PC-9 (cell line): Measurements from ENCODE around the gene NCF1. TPM values are rescaled to one million over a fixed set of nuclear protein-coding genes. Genes with fewer than 3 reads are reported as not detected.
A peak's percentile ranks its signal among the peaks of the same experiment; 100 is the strongest.
"Not testable (repeated sequence)": the region's sequence is repeated elsewhere in the genome, so short reads cannot be mapped to it uniquely, and the experiment has no call there.

ENCODE experiments used
- BruUV-seq: library from RNA; stranded (reverse); fragments of 400-500 nt; replicated peaks from 2 replicates; lab custom pipeline; 2021; lab: Mats Ljungman, UMichigan
- CTCF ChIA-PET: fragments of 300-600 bp; sonication (Branson Sonifier 250); formaldehyde crosslinking; loops from one replicate; lab custom pipeline; 2022; ENCODE audit warnings: antibody characterized with exemption; lab: Charles Lee
- POLR2A ChIA-PET: fragments of 300-600 bp; sonication (Branson Sonifier 250); formaldehyde crosslinking; loops from one replicate; lab custom pipeline; 2022; ENCODE audit warnings: antibody characterized with exemption; ENCODE audit not compliant: unreplicated experiment; lab: Charles Lee
- DNase-seq, 2 experiments: peaks; one replicate each; pipeline versions ENCODE4 v3.0.0 to v3.0.0-alpha.2; 2015 to 2022; ENCODE audit warnings: mixed read lengths in 1 of 2
- H2AFZ ChIP-seq: fragments of 200-600 bp; sonication (generic); 2 replicates; pipeline ENCODE4 v1.8.1; 2017; ENCODE audit warnings: antibody characterized with exemption
- H3F3A ChIP-seq: fragments of 200-600 bp; sonication (generic); 2 replicates; pipeline ENCODE4 v1.8.1; 2017; ENCODE audit warnings: antibody characterized with exemption, mild to moderate bottlenecking, low read depth; ENCODE audit not compliant: insufficient read depth
- H3K27ac ChIP-seq: fragments of 200-600 bp; sonication (generic); 2 replicates; pipeline ENCODE4 v1.6.1; 2016; ENCODE audit warnings: mixed run types
- H3K27me3 ChIP-seq: fragments of 200-600 bp; sonication (generic); 2 replicates; pipeline ENCODE4 v1.6.1; 2016; ENCODE audit warnings: low read depth, mixed run types; ENCODE audit not compliant: insufficient read depth
- H3K36me3 ChIP-seq: fragments of 200-600 bp; sonication (generic); 2 replicates; pipeline ENCODE4 v1.6.1; 2016; ENCODE audit warnings: low read depth, mixed run types
- H3K4me1 ChIP-seq: fragments of 200-600 bp; sonication (generic); replicated peaks from 2 replicates; pipeline ENCODE4 v1.6.1; 2016; ENCODE audit warnings: mixed run types; ENCODE audit not compliant: insufficient read depth
- H3K4me2 ChIP-seq: fragments of 200-600 bp; sonication (generic); 2 replicates; pipeline ENCODE4 v1.6.1; 2017; ENCODE audit warnings: mixed run types
- H3K4me3 ChIP-seq: fragments of 200-600 bp; sonication (generic); 2 replicates; pipeline ENCODE4 v1.6.1; 2016; ENCODE audit warnings: mixed run types
- H3K79me2 ChIP-seq: fragments of 200-600 bp; sonication (generic); 2 replicates; pipeline ENCODE4 v1.6.1; 2017; ENCODE audit warnings: low read depth, mixed run types
- H3K9me2 ChIP-seq: fragments of 200-600 bp; sonication (generic); 2 replicates; pipeline ENCODE4 v1.8.1; 2017; ENCODE audit warnings: mild to moderate bottlenecking; ENCODE audit not compliant: insufficient read depth
- H3K9me3 ChIP-seq: fragments of 200-600 bp; sonication (generic); 2 replicates; pipeline ENCODE4 v1.8.1; 2016; ENCODE audit warnings: low read depth; ENCODE audit not compliant: insufficient read depth
- H4K20me1 ChIP-seq: fragments of 200-600 bp; sonication (generic); 2 replicates; pipeline ENCODE4 v1.8.1; 2017; ENCODE audit not compliant: insufficient read depth
- intact Hi-C: fragments of 100-400 bp; cut with micrococcal nuclease; formaldehyde crosslinking; loops from one replicate; pipeline ENCODE4 v1.10.0; 2022; ENCODE audit not compliant: unreplicated experiment
- total RNA-seq: library from RNA; stranded (reverse); gene quantifications from 2 replicates; pipeline ENCODE4 v1.2.3, GENCODE V29; 2021

NCF1 gene
- total RNA-seq, 1 experiment from 2014 or later, result 0.41 TPM

- intact Hi-C loops, POLR2A ChIA-PET, H2AFZ ChIP-seq, H4K20me1 ChIP-seq, H3K27ac ChIP-seq, DNase-seq, BruUV-seq, H3K27me3 ChIP-seq, H3K9me2 ChIP-seq, CTCF ChIA-PET, H3F3A ChIP-seq, H3K36me3 ChIP-seq, H3K9me3 ChIP-seq, H3K4me3 ChIP-seq, H3K4me1 ChIP-seq, H3K79me2 ChIP-seq, H3K4me2 ChIP-seq: not testable (repeated sequence)
These were observed 9.8 kb downstream of the NCF1 start for GRCh38 chr7:74783595-74783994.

GRCh38 chr7:74788369-74789150 lies 14.7 kb downstream of the NCF1 start:
- BruUV-seq, H4K20me1 ChIP-seq, H3K79me2 ChIP-seq, H3K36me3 ChIP-seq, H3K4me1 ChIP-seq, POLR2A ChIA-PET, H3K27me3 ChIP-seq, H3F3A ChIP-seq, CTCF ChIA-PET, H2AFZ ChIP-seq, H3K9me3 ChIP-seq, H3K4me3 ChIP-seq, H3K27ac ChIP-seq, intact Hi-C loops, H3K9me2 ChIP-seq: not testable (repeated sequence)
- DNase-seq, result peak; percentile 63 to 100
- H3K4me2 ChIP-seq, result peak overlapping the region; percentile 46; the same call in 1 of the 2 replicates

- H3K79me2 ChIP-seq, intact Hi-C loops, H3K36me3 ChIP-seq, H3K9me3 ChIP-seq, H3K27ac ChIP-seq, CTCF ChIA-PET, H3K4me1 ChIP-seq, DNase-seq, H2AFZ ChIP-seq, H3K9me2 ChIP-seq, POLR2A ChIA-PET, H3K27me3 ChIP-seq, H3K4me3 ChIP-seq, H3K4me2 ChIP-seq, H3F3A ChIP-seq, H4K20me1 ChIP-seq: not testable (repeated sequence)
- BruUV-seq, result TSS peak; percentile 94
These were observed 15.5 kb downstream of the NCF1 start for GRCh38 chr7:74789200-74789736.

- H3K4me2 ChIP-seq, H3F3A ChIP-seq, H3K4me1 ChIP-seq, H3K4me3 ChIP-seq, CTCF ChIA-PET, BruUV-seq, H2AFZ ChIP-seq, H3K27me3 ChIP-seq, intact Hi-C loops, H3K36me3 ChIP-seq, H4K20me1 ChIP-seq, H3K9me2 ChIP-seq, H3K9me3 ChIP-seq, H3K79me2 ChIP-seq: not testable (repeated sequence)
- H3K27ac ChIP-seq, result peak overlapping the region; percentile 41; the same call in 1 of the 2 replicates
- POLR2A ChIA-PET, result interaction anchor here (0.6 kb wide), 3 partner anchors 111 to 1256 kb away, joined by 5 to 9 read pairs (median 6); no protein-coding TSS in a partner anchor
- peak in 1 of 2 experiments; percentile 11 for DNase-seq
These were observed 24.2 kb downstream of the NCF1 start for GRCh38 chr7:74797848-74798622.

- H2AFZ ChIP-seq, H3F3A ChIP-seq, H4K20me1 ChIP-seq, H3K27me3 ChIP-seq, H3K9me3 ChIP-seq, H3K4me3 ChIP-seq, intact Hi-C loops, H3K36me3 ChIP-seq, H3K4me1 ChIP-seq, CTCF ChIA-PET, BruUV-seq, H3K4me2 ChIP-seq, H3K79me2 ChIP-seq, H3K9me2 ChIP-seq: not testable (repeated sequence)
- peak in 1 of 2 experiments; percentile 62 for DNase-seq
- POLR2A ChIA-PET, result interaction anchor here (0.6 kb wide), 4 partner anchors 111 to 1255 kb away, joined by 3 to 9 read pairs (median 6); no protein-coding TSS in a partner anchor
- H3K27ac ChIP-seq, result peak overlapping the region; percentile 41; the same call in 1 of the 2 replicates
These were observed 24.8 kb downstream of the NCF1 start for GRCh38 chr7:74798644-74799043.

- H3K27ac ChIP-seq, intact Hi-C loops, H3K4me2 ChIP-seq, H3K9me3 ChIP-seq, POLR2A ChIA-PET, BruUV-seq, H3F3A ChIP-seq, CTCF ChIA-PET, H3K4me1 ChIP-seq, DNase-seq, H3K36me3 ChIP-seq, H3K79me2 ChIP-seq, H3K27me3 ChIP-seq, H3K9me2 ChIP-seq, H2AFZ ChIP-seq, H3K4me3 ChIP-seq, H4K20me1 ChIP-seq: not testable (repeated sequence)
These were observed 42.1 kb downstream of the NCF1 start for GRCh38 chr7:74815882-74816281.
